Measurements from ENCODE around the gene KCNT1. TPM values are rescaled to one million over a fixed set of nuclear protein-coding genes. Genes with fewer than 3 reads are reported as not detected.
"Not testable (repeated sequence)": the region's sequence is repeated elsewhere in the genome, so short reads cannot be mapped to it uniquely, and the experiment has no call there.

The KCNT1 gene
- total RNA-seq, 4 donors from 2014 or later, result 0.09 TPM; not detected in 3

GRCh38 chr9:135664801-135665794, 36.9 kb upstream of the KCNT1 start:
- DNase-seq, result no peak
- H3K4me3 ChIP-seq, result no peak overlapping the region
- no peaks in the 10 kb centered on the region for H3K36me3 ChIP-seq
- WGBS, 2 donors, result 72 to 75% methylated on average over 12 to 13 of the region's 32 CpGs
- peaks cover 0 to 56% (median 0%) of the 10 kb centered on the region in 4 donors for H3K27me3 ChIP-seq
- intact Hi-C loops (cut with DNase I), result no loop called here
- no peak overlapping the region for H3K27ac ChIP-seq
- H3K4me1 ChIP-seq, result no peaks in the 10 kb centered on the region
- no peaks in the 10 kb centered on the region for H3K9me3 ChIP-seq
- no peak for TF ChIP-seq POLR2A (IDR thresholded peaks at IDR 0.05)
- TF ChIP-seq CTCF (IDR thresholded peaks at IDR 0.05), result no peak

GRCh38 chr9:135665795-135666189, 36.2 kb upstream of the KCNT1 start:
- WGBS, 2 donors, result 40% methylated on average over 2 of the region's 12 CpGs; no CpG with 5 or more reads in 1 of the 2 donors
- H3K27ac ChIP-seq, result no peak overlapping the region
- no peaks in the 10 kb centered on the region for H3K36me3 ChIP-seq
- intact Hi-C loops (cut with DNase I), result no loop called here
- TF ChIP-seq POLR2A (IDR thresholded peaks at IDR 0.05) (no peak), CTCF (IDR thresholded peaks at IDR 0.05) (no peak)
- H3K27me3 ChIP-seq, result peaks cover 0 to 56% (median 0%) of the 10 kb centered on the region in 4 donors
- H3K9me3 ChIP-seq, result no peaks in the 10 kb centered on the region
- no peak for DNase-seq
- no peak overlapping the region for H3K4me3 ChIP-seq
- H3K4me1 ChIP-seq, result no peaks in the 10 kb centered on the region

GRCh38 chr9:135666534-135667462, 35.2 kb upstream of the KCNT1 start:
- intact Hi-C loops (cut with DNase I), result no loop called here

GRCh38 chr9:135667463-135668001, 34.5 kb upstream of the KCNT1 start:
- peaks cover 0 to 73% (median 0%) of the 10 kb centered on the region in 4 donors for H3K27me3 ChIP-seq
- intact Hi-C loops (cut with DNase I), result no loop called here
- H3K36me3 ChIP-seq, result no peaks in the 10 kb centered on the region
- H3K4me1 ChIP-seq, result no peaks in the 10 kb centered on the region
- 70% methylated on average over 2 of the region's 9 CpGs; no CpG with 5 or more reads in 1 of the 2 donors for WGBS, 2 donors
- no peak overlapping the region for H3K27ac ChIP-seq
- H3K9me3 ChIP-seq, result no peaks in the 10 kb centered on the region
- no peak for DNase-seq
- no peak for TF ChIP-seq CTCF (IDR thresholded peaks at IDR 0.05)
- H3K4me3 ChIP-seq, result no peak overlapping the region

More at GRCh38 chr9:135666534-135667462, 35.2 kb upstream of the KCNT1 start:
- no peaks in the 10 kb centered on the region for H3K36me3 ChIP-seq
- H3K27ac ChIP-seq, result no peak overlapping the region
- peaks cover 0 to 66% (median 0%) of the 10 kb centered on the region in 4 donors for H3K27me3 ChIP-seq
- no peak for DNase-seq
- 50% methylated on average over 14 to 16 of the region's 29 CpGs for WGBS, 2 donors
- TF ChIP-seq CTCF (IDR thresholded peaks at IDR 0.05), result no peak
- no peak for TF ChIP-seq POLR2A (IDR thresholded peaks at IDR 0.05)
- H3K4me1 ChIP-seq, result no peaks in the 10 kb centered on the region
- H3K9me3 ChIP-seq, result no peaks in the 10 kb centered on the region
- H3K4me3 ChIP-seq, result no peak overlapping the region

- peaks cover 0 to 62% (median 0%) of the 10 kb centered on the region in 4 donors for H3K27me3 ChIP-seq
- H3K4me1 ChIP-seq; H3K4me3 ChIP-seq; H3K27ac ChIP-seq; H3K36me3 ChIP-seq; H3K9me3 ChIP-seq; DNase-seq; intact Hi-C loops (cut with DNase I): not testable (repeated sequence)
- WGBS, 2 donors, result 93 to 100% methylated on average over 1 to 5 of the region's 5 CpGs
Measured at GRCh38 chr9:135669018-135669417, 33.0 kb upstream of the KCNT1 start.

Data from esophagus squamous epithelium (tissue), 5 donors.